Non-pigmented ciliary epithelial cell (primary cell): ENCODE data around the gene FLYWCH1.

ENCODE experiments used
- DNase-seq: peaks from one replicate; pipeline ENCODE4 v3.0.0-alpha.2; 2010; ENCODE audit warnings: low read depth

Gene FLYWCH1

DNA sequence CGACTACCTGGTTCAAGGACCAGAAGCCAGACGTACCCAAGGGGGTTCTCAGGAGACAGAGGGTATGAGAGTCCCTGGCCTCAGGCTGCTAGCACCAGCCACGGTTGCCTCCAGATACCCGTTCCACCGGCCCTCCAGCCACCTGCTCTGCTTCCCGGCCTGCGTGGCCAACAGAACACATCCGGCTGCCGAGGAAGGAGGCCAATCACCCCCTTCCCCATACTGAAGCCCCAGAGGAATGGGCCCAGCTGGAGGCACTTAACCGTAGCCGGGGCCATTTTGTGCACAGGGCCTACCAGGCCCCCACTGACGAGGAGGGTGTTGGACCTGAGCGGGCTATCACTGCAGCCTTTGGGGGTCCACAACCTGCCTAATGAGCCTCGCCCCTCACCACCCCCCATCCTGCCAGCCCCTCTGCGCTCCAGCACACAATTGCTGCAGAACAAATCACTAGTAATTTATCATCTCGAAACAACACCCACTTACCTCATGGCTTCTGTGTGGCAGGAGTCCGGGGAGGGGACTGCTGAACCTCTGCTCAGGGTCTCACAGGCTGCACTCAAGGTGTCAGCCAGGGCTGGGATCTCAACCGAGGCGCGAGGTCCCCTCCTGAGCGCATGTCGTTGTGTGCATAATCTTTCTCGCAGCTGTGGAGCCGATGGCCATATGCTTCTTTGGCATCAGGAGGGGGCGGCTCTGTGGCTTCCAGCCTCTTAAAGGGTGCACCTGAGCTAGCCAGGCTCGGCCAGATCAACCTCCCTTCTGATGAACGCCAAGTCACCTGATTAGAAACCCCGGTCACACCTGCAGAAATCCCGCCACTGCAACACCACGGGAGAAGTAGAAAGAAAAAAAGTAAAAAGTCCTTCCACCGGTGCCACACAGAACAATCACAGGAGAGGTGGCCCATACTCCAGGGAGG lies 42.2 kb downstream of the FLYWCH1 start:
- DNase-seq: no peak

DNA sequence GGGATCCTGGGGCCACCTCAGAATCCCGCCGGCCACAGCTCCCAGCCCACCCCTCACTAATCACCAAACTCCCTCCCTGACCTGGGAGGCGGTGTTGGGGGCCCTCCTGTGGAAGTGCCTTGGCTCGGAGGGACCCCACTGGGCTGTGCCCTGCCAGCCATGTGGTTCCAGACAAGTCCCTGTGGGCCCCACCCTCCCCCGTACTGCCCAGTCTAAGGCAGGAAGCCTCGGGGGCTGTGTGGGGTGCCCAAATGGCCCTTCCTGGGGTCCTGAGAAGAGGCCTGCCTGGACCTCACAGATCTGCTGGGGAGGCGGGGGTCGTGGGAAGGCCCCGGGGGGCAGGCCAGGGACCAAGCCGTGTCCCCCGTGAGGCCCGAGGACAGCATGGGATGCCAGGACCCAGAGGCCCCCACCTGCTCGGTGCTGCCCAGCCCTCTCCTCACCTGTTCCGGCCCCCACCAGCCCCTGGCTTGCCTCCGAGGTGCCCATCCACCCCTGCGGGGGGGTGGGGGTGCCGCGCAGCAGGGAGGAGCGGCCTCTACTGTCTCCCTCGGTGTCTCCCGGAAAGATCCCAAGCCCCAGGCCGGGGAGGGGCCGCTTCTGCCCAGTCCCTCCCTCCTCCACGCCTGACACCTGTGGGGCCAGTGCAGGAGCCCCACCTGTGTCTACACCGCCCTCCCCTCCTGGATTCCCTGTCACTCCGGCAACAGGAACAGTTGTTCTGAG lies 43.1 kb downstream of the FLYWCH1 start:
- no peak for DNase-seq

DNA sequence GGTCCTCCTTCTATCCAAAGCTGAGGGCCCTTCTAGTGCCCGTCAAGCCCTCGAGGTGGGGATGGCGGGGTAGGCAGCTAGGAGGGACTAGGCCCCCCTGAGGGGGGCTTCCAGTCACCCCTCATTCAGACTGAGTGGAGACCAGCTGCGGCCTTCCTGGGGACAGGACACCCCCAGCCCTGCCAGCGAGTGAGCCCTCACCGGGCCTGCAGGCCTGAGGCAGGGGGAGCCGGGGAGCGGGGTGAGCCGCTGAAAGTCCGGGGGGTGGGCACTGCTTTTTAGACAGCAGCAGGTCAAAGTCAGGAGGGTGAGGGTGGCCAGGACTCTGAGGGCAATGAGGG lies 43.7 kb downstream of the FLYWCH1 start:
- DNase-seq: no peak

DNA sequence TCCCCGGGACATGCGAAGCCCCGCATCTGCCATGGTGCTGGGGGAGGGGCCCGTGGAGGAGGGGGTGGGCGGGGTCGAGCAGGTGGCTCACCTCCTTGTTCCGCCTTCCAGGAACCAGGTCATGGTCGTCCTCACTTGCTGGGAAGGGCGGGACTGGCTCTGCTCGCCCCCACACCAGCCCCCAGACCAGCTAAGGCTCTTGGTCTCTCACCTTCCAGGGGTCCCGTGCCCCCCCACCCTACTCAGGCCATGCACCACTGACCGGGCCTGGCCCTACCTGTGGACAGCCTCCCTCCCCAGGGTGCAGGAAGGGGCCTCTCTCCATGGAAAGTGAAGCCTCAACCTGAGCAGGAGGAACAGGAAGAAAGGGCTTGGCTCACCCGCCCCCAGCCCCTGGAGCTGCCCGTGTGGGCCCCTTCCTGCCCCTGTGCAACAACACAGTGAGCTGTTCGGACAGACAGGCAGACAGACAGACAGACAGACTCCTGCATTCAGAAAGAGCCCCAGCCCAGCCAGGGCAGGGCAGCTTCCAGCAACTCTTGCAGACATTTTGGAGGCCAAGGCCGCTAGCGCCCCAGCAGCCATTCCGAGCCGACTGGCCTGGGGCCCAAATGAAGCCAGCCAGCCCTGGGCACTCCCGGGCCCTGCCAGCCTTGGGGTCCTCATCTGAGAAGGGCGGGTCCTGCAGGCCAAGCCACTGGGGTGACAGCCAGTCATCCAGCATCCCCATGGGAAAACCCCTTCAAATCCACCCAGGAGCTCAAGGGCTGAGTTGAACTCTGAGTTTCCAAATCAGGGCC lies 44.2 kb downstream of the FLYWCH1 start:
- no peak for DNase-seq

DNA sequence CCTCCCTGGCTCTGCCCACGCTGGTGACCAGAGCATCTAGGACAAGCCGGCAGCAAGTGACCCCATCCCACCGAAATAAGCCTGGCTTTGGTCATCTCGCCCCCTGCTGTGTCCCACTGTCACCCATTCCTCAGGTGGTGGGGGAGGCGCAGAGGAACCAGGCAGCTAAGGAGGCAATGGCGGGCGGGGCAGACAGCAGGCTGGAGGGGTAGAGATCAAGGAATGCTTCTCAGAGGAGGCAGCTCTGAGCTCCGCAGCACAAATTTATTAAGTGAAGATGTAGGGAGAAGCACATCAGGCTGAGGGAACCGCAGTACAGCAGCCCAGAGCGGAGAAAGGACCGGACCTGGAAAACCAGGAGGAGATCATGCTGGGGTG lies 44.8 kb downstream of the FLYWCH1 start:
- DNase-seq: no peak

DNA sequence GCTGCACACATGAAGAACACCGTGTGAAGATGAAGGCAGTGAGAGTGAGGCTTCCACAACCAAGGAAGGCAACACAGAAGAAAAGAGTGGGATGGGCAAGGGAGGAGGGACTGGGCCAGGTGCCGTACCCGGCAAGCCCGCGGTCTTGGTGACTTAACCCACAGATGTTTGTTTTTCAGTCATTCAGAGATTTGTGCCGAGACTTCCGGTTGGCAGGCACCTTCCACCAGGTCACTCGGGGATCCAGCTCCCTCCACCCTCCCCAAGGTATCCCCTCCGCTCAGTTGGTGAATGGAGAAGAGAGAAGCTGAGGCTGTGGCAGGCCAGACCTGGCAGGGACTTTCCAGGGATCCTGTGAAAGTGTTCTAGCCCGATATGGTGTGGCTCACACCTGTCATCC lies 47.5 kb downstream of the FLYWCH1 start:
- no peak for DNase-seq

DNA sequence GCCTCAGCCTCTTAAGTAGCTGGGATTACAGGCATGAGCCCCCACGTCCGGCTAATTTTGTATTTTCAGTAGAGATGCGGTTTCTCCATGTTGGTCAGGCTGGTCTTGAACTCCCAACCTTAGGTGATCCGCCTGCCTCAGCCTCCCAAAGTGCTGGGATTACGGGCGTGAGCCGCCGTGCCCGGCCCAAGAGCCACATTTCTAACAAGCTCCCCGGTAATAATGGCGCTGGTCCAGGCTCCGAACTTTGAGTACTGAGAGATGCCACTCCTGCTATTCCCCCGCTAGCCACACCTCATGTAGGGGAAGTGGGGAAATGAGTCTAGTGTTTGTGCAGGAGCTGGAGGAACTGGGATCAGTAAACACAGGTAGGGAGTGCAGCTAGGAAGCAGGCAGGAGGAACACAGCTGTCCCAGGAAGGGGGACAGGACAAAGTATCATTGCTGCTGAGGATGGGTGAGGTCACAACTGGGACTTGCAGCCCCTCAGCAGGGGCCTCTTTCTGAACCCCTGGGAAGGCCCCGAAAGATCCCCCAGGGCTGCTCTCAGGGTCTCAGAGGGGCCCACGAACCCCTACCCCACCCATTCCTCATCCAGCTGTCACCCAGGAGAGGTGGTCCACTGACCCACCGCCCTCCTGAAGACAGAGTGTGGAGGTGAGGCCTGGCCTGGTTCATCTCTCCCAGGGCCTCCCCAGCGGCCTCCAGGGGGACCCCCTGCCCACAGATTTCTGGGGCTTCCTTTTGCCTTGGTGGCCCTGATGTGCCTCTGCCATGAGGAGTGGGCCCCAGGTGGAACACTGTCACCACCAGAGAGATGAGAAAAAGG lies 48.7 kb downstream of the FLYWCH1 start:
- DNase-seq: no peak

DNA sequence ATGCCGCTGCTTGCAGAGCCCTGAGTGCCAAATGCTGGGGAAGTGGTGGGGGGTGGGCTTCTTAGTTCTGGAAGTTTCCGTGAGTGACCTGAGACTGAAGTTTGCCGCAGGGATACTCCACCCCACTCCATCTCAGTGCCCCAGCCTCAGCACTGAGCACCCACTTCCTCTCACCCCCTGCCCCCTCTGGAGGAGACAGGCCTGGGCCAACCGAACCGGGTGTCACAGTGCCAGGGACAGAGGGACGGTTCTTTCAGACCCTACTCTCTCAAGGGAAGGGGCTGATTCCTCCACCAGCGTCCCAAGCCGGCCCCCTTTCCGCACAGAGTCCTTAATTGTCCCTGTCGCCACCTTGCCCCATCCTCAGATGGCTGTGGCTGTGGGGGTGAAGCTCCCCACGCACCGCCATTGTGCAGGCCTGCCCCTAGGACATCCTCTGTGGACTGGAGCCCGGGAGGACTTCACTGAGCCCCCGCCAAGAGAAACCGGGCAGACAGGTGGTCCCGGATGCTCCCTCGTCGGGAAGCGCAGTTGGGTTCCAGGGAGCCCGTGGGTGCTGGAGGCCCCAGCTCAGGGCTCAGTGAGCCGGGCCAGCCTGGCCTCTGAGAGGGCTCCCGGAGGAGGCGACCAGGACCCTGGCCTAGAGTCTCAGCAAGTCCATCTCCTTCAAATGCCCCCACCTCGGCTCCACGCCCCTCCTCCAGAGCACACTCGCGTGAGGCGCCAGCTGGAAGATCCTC lies 50.8 kb downstream of the FLYWCH1 start:
- no peak for DNase-seq

DNA sequence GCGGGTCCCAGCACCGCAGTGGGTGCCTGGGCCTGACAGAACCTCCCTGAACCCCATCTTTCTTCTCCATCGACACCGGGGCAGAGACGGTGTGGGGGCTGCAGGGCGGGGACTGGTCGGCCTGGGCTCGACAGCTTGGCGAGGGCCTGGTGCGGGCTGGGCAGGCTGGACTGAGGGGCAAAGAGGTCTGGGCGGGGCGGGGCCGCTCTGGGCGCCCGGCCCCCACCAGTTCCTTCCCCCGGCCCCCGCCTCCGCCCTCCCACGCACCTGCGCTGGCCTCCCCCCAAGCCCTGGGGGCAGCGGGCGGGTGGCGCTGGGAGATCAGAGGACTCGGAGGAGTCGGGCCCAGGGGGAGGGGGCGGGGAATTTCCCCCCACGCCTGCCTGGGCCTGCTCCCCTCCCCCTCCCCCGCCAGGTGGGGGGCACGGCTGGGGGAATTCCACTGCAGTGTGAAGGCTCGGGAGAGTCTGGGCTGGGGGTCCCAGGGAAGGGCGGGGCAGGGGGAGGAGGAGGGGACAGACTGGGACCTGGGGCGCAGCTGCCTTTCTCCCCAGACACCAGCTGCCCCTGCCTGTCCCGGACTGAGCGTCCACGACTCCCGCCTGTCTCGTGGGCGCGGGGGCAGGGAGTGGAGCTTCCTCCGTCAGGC lies 51.5 kb downstream of the FLYWCH1 start:
- DNase-seq: no peak

DNA sequence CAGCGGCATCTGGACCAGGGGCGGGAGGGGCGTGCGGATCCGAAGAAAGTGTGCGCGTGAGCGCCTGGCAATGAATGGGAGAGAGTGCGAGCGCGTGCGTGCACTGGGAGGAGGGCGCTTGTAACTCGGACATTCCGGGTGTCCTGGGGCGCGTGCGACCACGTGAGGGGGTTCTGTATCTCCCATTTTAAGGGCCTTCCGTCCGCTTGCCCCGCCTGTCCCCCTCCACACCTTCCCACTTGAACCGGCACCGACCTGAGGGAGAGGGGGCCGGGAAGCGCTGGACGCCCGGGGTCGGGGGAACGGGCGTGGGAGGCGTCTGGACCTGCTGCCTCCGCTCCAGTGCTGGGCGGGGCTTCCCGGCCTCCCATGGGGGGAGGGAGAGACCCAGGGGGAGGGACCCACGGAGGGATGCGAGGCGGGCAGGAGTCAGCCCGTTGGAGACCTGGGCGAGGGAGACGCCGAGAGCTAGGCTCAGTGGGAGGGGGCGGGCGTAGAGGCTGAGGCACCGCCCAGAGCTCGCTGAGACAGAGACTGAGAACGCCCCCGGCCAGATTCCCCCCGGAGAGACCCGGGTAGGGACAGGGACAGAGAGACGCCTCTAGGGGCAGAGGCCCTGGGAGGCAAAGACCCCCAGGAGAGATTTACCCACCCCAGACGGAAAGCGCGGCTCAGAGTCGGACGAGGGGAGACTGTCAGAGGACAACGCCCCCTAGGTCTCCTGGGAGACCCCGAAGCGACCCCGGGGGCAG lies 52.2 kb downstream of the FLYWCH1 start, which contains the start of gene KREMEN2:
Gene KREMEN2, plus strand, starts transcription at position 553 of the 752 bp plus-strand sequence. CDS start 246 bp downstream, outside the sequence.
- DNase-seq: no peak

DNA sequence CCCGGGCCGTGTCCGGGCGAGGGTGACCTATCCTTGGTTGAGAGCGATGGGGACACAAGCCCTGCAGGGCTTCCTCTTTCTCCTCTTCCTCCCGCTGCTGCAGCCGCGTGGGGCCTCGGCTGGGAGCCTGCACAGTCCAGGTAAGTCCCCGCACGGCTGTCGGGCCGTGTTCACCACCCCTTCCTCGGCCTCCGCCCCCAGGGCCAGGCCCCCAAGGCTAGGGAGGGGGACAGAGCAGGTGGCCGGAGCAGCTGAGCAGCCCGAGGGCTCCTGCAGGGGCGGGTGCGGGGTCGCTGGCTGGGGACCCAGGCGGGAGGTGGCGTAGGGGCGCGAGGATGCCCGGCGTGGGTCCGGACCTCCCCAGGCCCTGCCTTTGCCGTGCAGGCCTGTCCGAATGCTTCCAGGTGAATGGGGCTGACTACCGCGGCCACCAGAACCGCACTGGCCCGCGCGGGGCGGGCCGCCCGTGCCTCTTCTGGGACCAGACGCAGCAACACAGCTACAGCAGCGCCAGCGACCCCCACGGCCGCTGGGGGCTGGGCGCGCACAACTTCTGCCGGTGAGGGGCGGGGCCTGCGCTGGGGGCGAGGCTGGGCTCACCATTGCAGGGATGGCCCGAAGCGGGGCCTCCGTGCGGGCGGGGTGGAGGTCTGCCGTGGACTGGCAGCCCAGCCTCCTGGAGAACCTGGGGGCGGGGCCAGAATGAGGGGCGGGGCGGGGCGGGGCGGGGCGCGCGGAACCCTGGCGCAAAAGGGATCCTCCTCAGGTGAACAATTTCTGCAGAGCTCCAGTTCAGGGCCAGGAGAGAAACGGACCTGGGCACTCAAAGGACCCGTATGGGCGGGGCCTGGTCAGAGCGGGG lies 53.0 kb downstream of the FLYWCH1 start:
- no peak for DNase-seq

DNA sequence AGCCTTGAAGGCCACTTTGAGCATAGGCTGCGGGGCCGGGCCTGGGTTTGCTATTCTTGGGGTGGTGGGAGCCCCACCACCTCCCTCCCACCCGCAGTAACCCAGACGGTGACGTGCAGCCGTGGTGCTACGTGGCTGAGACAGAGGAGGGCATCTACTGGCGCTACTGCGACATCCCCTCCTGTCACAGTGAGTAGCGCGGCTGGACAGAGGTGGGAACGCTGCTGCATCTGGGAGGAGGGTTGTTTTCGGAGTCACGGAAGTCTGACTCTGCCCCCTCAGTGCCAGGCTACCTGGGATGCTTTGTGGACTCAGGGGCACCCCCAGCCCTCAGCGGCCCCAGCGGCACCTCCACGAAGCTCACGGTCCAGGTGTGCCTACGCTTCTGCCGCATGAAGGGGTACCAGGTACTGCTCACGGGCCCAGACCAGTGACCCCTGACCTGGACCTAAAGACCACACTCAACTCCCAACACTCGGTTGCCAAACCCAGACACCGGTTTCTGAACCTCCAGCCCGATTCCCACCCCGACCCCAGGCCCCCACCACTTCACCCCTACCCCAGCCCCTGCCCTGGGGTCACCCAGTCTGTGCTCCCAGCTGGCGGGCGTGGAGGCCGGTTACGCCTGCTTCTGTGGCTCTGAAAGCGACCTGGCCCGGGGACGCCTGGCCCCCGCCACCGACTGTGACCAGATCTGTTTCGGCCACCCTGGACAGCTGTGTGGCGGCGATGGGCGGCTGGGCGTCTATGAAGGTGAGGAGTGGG lies 54.5 kb downstream of the FLYWCH1 start:
- DNase-seq: no peak

DNA sequence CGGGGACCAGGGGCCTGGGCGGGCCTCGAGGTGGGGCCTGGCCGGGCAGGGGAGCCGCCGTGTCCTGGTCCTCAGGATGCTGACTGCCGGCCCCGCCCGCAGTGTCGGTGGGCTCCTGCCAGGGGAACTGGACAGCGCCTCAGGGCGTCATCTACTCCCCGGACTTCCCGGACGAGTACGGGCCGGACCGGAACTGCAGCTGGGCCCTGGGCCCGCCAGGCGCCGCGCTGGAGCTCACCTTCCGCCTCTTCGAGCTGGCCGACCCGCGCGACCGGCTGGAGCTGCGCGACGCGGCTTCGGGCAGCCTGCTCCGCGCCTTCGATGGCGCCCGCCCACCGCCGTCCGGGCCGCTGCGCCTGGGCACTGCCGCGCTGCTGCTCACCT lies 55.1 kb downstream of the FLYWCH1 start:
- DNase-seq: no peak

DNA sequence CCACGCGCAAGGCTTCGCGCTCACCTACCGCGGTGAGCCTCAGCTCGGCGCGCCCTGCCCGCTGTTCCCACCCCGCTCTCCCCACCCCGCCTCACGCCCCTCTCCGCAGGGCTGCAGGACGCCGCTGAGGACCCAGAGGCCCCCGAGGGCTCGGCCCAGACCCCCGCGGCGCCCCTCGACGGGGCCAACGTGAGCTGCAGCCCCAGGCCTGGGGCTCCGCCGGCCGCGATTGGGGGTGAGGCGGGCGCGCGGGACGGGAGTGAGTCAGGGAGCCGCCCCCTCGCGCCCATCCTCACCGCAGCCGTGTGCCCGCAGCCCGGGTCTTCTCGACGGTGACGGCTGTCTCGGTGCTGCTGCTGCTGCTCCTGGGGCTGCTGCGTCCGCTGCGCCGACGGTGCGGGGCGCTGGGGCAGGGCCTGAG lies 55.5 kb downstream of the FLYWCH1 start:
- DNase-seq: no peak

DNA sequence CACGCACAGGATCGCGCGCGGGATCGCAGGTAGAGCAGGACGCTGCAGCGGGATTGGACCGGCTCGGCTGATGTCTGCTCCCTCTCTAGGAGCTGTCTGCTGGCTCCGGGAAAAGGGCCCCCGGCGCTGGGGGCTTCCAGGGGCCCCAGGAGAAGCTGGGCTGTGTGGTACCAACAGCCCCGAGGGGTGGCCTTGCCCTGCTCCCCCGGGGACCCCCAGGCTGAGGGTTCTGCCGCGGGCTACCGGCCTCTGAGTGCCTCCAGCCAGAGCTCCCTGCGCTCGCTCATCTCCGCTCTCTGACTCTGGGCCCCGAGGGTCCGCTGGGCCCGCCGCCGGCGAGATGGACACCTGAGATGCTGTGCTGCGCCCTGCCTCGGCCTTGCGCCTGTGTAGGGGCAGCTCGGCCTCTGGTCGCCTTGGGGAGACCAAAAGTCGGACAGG lies 56.0 kb downstream of the FLYWCH1 start:
- DNase-seq: no peak

DNA sequence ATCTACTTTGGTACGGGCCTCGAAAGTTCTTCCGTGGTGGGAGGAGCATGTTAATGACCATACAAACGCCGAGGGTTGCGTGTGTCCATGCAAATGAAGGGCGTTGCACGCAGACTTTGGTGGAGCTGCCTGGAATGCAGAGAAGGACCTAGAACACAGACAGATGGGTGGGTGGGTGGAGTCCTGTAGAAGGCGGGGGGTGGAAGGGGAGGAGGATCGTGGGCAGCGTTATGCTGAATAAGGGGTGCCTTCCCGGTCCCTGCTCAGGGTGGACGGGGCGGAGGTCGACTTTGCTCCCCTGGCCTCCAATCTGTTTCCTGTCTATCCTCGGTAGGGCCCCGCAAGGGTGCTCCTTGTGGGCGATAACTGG lies 56.6 kb downstream of the FLYWCH1 start:
- no peak for DNase-seq

DNA sequence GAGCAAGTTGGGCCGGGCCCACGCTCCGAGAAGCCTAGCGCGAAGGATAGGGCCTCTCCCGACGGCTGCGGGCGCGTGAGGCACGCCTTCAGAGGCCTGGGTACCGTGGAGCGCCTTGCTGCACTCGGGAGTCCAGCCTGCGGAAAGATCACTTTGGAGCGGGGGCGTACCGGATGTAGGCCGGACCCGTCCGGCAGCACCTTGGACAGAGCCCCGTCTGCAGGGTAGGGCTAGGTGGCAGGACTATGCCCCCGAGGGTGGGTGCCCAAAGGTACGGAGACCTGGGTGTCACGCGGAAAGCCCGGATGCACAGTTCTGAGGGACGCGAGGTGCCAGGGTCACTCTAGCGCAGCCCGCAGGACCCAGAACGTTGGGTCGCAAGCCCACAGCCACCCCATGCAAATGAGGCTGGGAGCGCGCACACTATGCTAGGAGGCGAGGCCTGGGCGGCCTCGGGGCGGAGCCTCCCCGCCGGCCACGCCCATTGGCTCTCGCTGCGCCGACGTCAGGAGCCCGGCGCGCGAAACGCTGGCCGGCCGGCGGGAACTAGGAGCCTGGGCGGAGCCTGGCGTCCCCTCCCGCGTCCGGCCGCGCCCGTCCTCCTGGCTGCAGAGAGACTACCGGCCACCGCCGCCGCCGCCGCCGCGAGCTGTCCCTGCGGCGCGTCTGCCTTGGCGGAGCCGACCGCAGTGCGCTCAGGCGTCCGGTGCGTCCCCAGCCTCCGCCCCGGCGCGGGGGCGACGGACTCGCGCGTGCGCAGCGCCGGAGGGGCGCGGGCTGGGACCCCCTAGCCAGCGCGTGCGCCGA lies 57.2 kb downstream of the FLYWCH1 start, which contains the start of gene PAQR4:
Gene PAQR4, plus strand, starts transcription at position 611 of the 807 bp plus-strand sequence. CDS start 327 bp downstream, outside the sequence.
- no peak for DNase-seq
